ENCODE measurements around the gene SLC9A3.

GRCh38 chr5:448061-448765 lies 76.0 kb downstream of the SLC9A3 start:
- TF ChIP-seq GATA2 (IDR thresholded peaks at IDR 0.05; ENCODE audit: low read depth, low read length) (no peak), GATA3 (IDR thresholded peaks at IDR 0.05; ENCODE audit: low read depth, low read length) (no peak)

Measured in SH-SY5Y (cell line).